ENCODE data around the gene PRKAG1.

PRKAG1 gene

GRCh38 chr12:49049566-49050224 is 31.1 kb upstream of the PRKAG1 start:
- DNase-seq: no peak

- no peak for DNase-seq
These were observed 30.4 kb upstream of the PRKAG1 start for GRCh38 chr12:49048953-49049352.

GRCh38 chr12:49046129-49046895 is 27.7 kb upstream of the PRKAG1 start:
- DNase-seq: no peak

- DNase-seq: no peak
These were observed 26.1 kb upstream of the PRKAG1 start for GRCh38 chr12:49044660-49045059.

GRCh38 chr12:49043856-49044258 is 25.3 kb upstream of the PRKAG1 start:
- DNase-seq: peak; percentile 72 to 92 (median 80)

GRCh38 chr12:49043241-49043640 is 24.7 kb upstream of the PRKAG1 start:
- DNase-seq: no peak

GRCh38 chr12:49041881-49042484 is 23.4 kb upstream of the PRKAG1 start:
- no peak for DNase-seq

- DNase-seq: no peak
These were observed 22.7 kb upstream of the PRKAG1 start for GRCh38 chr12:49041036-49041880.

GRCh38 chr12:49040364-49040855 is 21.8 kb upstream of the PRKAG1 start:
- DNase-seq: no peak

- no peak for DNase-seq
These were observed 21.1 kb upstream of the PRKAG1 start for GRCh38 chr12:49039421-49040363.

GRCh38 chr12:49038291-49038955 is 19.8 kb upstream of the PRKAG1 start:
- DNase-seq: no peak

GRCh38 chr12:49037947-49038237 is 19.3 kb upstream of the PRKAG1 start:
- DNase-seq: no peak

- DNase-seq: no peak
These were observed 18.8 kb upstream of the PRKAG1 start for GRCh38 chr12:49037111-49037946.

GRCh38 chr12:49036029-49036428 is 17.5 kb upstream of the PRKAG1 start:
- DNase-seq: no peak

GRCh38 chr12:49034286-49034622 is 15.7 kb upstream of the PRKAG1 start:
- DNase-seq: peak in 1 of 3 donors; percentile 6

- DNase-seq: no peak
These were observed 15.2 kb upstream of the PRKAG1 start for GRCh38 chr12:49033611-49034285.

- DNase-seq: no peak
These were observed 14.3 kb upstream of the PRKAG1 start for GRCh38 chr12:49032679-49033447.

- DNase-seq: no peak
These were observed 13.7 kb upstream of the PRKAG1 start for GRCh38 chr12:49032276-49032675.

GRCh38 chr12:49031573-49032161 is 13.1 kb upstream of the PRKAG1 start:
- no peak for DNase-seq

Data from suppressor macrophage treated with lipopolysaccharide for 1 hour (primary cell).